GM18520 (cell line): Measurements from ENCODE around the gene FAS.
A peak's percentile ranks its signal among the peaks of the same experiment; 100 is the strongest.

ENCODE experiments used
- ATAC-seq: cut with Tn5 transposase; IDR thresholded peaks from one replicate; pipeline ENCODE4 v1.9.1; 2021; ENCODE audit not compliant: unreplicated experiment

Gene FAS

DNA sequence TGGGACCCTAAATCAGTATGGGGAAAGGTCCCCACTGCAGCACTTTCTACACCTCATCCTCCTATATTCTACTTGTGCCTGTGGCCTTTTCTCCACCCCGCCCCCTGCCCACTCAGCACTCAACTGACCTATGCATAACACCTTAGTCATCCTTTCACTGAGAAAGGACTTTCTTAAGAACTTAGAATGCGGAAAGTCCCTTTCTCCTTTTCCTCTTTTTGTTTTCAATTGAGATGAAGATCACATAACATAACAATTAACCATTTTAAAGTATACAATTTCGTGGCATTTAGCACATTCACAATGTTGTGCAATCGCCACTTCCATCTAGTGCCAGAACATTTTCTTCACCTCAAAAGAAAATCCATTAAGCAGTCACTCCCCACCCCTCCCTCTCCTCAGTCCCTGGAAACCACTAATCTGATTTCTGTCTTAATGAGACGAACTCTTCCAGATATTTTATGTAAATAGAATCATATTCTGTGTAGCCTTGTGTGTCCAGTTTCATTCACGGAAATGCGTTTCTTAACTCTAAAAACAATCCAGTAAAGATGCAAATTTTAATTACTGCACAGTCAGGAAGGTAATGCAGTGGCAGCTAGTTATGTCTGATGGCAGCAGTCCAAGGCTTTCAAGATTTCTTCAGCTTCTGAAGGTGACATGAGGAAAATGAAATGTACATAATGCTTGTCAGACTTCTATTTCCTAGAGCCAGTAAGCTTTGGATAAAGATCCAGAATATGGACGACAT is 41.7 kb downstream of the FAS start:
- ATAC-seq, result peak; percentile 42

DNA sequence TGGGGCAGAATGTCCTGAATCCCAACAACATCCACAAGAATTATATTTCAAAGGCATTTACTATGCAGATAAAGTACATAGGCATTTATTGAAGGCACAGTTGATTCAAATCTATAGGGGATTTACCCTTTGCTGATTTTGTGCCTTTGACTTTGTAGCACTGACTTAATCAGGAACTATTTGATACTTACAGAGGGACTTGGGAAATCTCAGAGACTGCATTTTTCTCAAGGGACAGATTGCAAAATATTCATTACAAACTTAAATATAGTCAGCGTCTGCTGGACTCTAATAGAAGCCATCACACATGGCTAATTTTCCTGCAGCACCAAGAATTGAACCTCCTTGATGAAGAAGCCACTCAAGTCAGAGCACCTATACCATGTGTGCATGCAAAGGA is 44.9 kb downstream of the FAS start:
- ATAC-seq, result no peak

DNA sequence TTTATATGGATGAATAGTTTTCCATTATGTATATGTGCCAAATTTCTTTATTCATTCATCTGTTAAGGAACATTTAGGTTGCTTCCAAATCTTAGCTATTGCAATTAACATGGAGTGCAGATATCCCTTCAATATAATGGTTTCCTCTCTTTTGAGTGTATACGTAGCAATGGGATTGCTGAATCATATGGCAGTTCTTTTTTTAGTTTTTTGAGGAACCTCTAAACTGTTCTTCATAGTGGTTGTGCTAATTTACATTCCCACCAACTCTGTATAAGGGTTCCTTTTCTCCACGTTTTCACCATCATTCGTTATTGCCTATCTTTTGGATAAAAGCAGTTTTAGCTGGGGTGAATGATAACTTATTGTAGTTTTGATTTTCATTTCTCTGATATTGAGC is 46.5 kb downstream of the FAS start:
- no peak for ATAC-seq

GRCh38 chr10:89042562-89042961 is 52.0 kb downstream of the FAS start:
- no peak for ATAC-seq

- ATAC-seq, result no peak
Observed at GRCh38 chr10:89043052-89043451, 52.5 kb downstream of the FAS start.

DNA sequence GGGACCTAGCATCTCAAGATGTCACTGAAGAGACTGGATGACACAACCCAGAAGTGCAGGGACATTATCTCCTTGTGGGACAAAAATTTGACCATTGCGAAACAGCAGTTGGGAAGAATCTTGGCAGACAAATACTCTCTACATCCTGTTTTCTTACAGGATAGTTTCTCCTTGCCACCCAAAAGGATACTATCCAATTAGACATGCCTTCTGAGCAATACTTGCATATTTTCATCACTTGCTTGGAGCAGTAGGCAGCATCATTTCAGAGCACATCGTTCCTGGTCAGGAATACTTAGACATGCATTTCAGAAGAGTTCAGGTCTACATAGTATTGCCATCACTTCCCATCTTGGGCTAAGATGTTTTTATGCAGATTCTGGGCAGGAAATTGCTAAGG is 56.8 kb downstream of the FAS start:
- no peak for ATAC-seq

DNA sequence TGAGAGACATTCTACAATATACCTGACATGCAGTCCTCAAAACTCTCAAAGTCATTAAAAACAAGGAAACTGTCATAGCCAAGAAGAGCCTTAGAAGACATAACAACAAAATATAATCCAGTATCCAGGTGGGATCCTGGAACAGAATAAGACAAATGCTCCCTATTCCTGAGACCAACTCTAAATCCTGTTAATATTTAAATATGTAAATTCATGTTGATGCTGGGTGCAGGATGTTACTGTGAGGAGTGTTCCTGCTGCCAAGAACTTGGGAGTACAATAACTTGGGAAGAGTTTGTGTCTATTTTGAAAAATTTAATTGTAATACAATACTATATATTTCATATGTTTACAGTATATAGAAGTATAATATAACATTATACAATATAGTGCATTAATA is 61.0 kb downstream of the FAS start:
- ATAC-seq, result no peak

GRCh38 chr10:89053555-89053954 is 63.0 kb downstream of the FAS start:
- ATAC-seq, result no peak

- no peak for ATAC-seq
Observed at GRCh38 chr10:89055159-89055558, 64.6 kb downstream of the FAS start.

DNA sequence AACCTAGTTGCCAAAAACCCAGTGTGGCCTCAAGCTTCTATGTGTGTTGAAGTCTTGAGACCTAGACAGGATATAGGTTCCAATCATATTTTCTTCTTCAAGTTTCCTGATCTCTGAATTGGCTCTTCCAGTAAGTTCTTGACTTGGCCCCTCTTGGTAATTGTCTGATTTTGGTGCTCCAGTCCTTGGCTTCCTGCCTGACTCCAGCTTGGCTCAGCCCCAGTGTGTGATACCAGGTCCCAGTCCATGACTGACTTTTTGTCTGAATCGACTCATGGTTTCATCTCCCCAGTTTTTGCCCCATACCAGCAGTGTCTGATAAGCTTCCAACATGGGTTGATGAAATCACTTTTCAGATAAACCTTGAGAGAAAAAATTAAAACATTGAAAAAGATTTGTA is 72.3 kb downstream of the FAS start:
- no peak for ATAC-seq

GRCh38 chr10:89063465-89063864 is 72.9 kb downstream of the FAS start:
- no peak for ATAC-seq

GRCh38 chr10:89064748-89065147 is 74.2 kb downstream of the FAS start:
- no peak for ATAC-seq
